Ovary (tissue), 3 donors: ENCODE measurements around the gene TMEM63C.

Experiments
- CTCF ChIP-seq, 3 donors: fragments of 450-650 bp in 2 of 3; fragments of 200-600 bp in 1 of 3; IDR thresholded peaks; one replicate each; pipeline versions ENCODE4 v1.5.1 to v1.8.0; 2016 to 2022; ENCODE audit warnings: antibody characterized with exemption in 3 of 3, mild to moderate bottlenecking in 1 of 3
- EP300 ChIP-seq: sonication (generic); formaldehyde crosslinking; IDR thresholded peaks from one replicate; pipeline ENCODE4 v1.6.1; 2017; ENCODE audit warnings: antibody characterized with exemption
- POLR2A ChIP-seq: fragments of 450-650 bp; IDR thresholded peaks from one replicate; pipeline ENCODE4 v1.6.1; 2017; ENCODE audit warnings: antibody characterized with exemption, mild to moderate bottlenecking, moderate library complexity
- donor health status: DM: no; HTN: no; CAD: no.

GRCh38 chr14:77189479-77189878, 7.9 kb downstream of the TMEM63C start:
- no peak for TF ChIP-seq CTCF (IDR thresholded peaks at IDR 0.05)
- TF ChIP-seq POLR2A: no peak
- no peak for TF ChIP-seq EP300
